Activated naive CD8-positive, alpha-beta T cell treated with anti-CD3 and anti-CD28 coated beads, Interleukin-2, amount 50 U/mL, for 24 hours (primary cell): ENCODE results near the gene ABL1.

Experiments
- ATAC-seq: fragments of 150-1000 bp; cut with Tn5 transposase; one replicate; pipeline ENCODE4 v1.10.0; 2021
- DNase-seq: peaks from one replicate; pipeline ENCODE4 v3.0.0; 2021
- H3K27ac Mint-ChIP-seq: one replicate; pipeline ENCODE4 v1.8.0; 2021; ENCODE audit warnings: mild to moderate bottlenecking, mixed read lengths
- H3K27me3 Mint-ChIP-seq: one replicate; pipeline ENCODE4 v1.8.0; 2021; ENCODE audit warnings: mixed read lengths
- H3K36me3 Mint-ChIP-seq: one replicate; pipeline ENCODE4 v1.8.0; 2021; ENCODE audit warnings: low read depth, mixed read lengths
- H3K4me1 Mint-ChIP-seq: one replicate; pipeline ENCODE4 v1.8.0; 2021; ENCODE audit warnings: mixed read lengths
- H3K4me3 Mint-ChIP-seq: one replicate; pipeline ENCODE4 v1.8.0; 2021; ENCODE audit warnings: mild to moderate bottlenecking, moderate library complexity, mixed read lengths
- H3K9me3 Mint-ChIP-seq: one replicate; pipeline ENCODE4 v1.8.0; 2021; ENCODE audit warnings: mixed read lengths

ABL1 gene

GRCh38 chr9:130923611-130924447 lies 88.8 kb downstream of the ABL1 start:
- H3K27me3 Mint-ChIP-seq: peaks cover 4% of the 10 kb centered on the region
- H3K4me3 Mint-ChIP-seq: no peak overlapping the region
- ATAC-seq: no peak
- H3K36me3 Mint-ChIP-seq: no peaks in the 10 kb centered on the region
- no peak for DNase-seq
- no peaks in the 10 kb centered on the region for H3K4me1 Mint-ChIP-seq
- H3K27ac Mint-ChIP-seq: no peak overlapping the region
- no peaks in the 10 kb centered on the region for H3K9me3 Mint-ChIP-seq

- DNase-seq: no peak
- Mint-ChIP-seq H3K9me3 (no peaks in the 10 kb centered on the region), H3K27ac (no peak overlapping the region), H3K27me3 (peaks cover 4% of the 10 kb centered on the region), H3K36me3 (no peaks in the 10 kb centered on the region), H3K4me3 (no peak overlapping the region), H3K4me1 (no peaks in the 10 kb centered on the region)
- ATAC-seq: no peak
Measured at GRCh38 chr9:130924448-130924788, 89.4 kb downstream of the ABL1 start.

DNA sequence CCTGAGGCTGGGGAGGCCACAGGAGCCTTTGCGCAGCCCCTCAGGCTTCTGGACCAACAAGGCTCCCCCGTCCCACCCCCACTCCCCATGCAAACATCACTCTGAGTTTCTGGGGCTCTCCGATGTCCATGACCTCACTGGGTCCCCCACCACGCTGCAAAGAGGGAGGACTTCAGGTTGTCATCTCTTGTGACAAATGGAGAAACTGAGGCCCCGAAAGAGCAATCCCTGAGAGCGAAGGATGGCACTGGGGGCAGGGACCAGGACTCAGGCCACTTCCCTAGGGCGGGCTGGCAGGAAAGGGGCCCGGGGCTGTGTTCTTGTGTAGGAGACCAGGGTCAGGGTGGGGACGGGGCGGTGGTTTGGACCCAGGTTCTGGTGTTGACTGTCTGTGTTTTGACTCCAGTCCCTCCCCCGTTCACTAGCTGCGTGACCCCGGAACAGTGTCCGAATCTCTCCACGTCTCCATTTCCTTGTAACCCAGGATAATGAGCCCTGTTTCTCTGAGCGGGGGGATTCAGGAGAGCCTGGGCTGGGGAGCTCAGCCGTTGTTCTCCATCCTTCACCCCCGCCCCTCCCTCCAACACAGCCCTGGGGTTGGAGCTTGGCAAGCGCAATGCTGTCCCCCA lies 90.1 kb downstream of the ABL1 start:
- Mint-ChIP-seq H3K27ac (no peak overlapping the region), H3K4me1 (no peaks in the 10 kb centered on the region), H3K9me3 (no peaks in the 10 kb centered on the region), H3K36me3 (no peaks in the 10 kb centered on the region), H3K4me3 (no peak overlapping the region), H3K27me3 (peaks cover 7% of the 10 kb centered on the region)
- no peak for ATAC-seq
- no peak for DNase-seq

- Mint-ChIP-seq H3K4me1 (no peaks in the 10 kb centered on the region), H3K4me3 (no peak overlapping the region), H3K9me3 (no peaks in the 10 kb centered on the region), H3K27ac (no peak overlapping the region), H3K36me3 (no peaks in the 10 kb centered on the region), H3K27me3 (peaks cover 13% of the 10 kb centered on the region)
- no peak for ATAC-seq
- no peak for DNase-seq
Measured at GRCh38 chr9:130927338-130927737, 92.3 kb downstream of the ABL1 start.

DNA sequence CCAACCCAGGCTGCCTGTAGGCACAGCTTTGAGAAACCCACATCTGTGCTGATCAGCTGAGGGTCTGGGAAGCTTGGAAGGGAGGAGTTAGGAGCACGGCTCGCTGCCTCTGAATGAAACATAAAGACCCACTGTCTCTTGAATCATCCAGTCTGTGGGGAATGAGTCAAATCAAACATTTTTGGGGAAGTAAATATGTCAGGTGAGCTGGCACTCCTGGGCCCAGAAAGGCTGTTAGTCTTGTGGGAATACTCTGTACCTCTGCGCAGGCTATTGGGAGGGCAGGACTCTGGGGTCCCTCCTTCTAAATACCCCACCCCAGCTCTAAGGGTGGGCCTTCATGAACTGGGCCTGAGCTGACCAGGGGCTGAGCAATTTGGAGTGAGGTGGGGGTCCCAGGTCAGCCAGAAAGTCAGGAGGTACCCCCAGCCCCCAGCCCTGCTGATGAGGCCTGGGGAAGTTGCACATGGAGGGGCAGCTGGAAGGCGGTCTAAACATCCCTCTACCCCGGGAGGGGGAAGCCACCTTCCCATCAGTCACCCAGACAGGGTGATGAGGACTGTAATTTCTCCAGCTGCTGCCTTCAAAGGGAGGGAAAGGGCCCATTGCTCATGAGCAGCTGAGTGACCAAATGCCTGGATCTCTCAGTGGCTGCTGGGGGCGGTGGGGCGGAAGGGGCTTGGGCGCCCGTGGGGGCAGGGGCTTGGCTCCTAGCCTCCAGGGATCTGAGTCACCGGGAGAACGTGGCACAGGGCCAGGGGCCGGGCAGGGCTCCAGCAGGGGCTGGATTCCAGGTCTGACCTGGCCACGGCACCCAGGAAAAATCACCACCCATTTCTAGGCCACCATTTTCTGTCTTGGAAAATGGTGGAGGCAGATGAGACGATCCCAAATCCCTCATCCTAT lies 93.2 kb downstream of the ABL1 start:
- H3K27ac Mint-ChIP-seq: no peak overlapping the region

DNA sequence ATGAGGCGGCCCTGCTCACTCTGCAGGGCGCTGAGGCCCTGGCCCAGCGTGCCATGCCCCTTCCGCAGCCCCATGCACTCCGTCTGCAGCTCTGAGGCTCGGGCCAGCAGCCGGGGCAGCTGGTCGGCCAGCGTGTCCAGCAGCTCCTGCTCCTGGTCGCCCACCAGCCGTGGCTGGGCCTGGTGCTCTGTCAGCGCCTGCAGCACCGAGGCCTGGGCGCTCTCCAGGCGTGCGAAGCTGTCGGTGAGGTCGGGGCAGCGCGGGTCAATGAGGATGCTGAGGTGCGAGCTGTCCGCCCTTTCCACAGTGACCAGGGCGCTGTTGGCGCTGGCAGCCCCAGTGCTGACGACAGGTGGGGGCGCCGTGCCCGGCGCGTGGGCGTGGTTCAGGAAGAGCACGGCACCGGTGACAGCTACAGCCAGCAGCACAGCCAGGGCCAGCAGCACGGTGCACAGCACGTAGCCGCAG lies 94.6 kb downstream of the ABL1 start:
- no peaks in the 10 kb centered on the region for H3K9me3 Mint-ChIP-seq
- ATAC-seq: no peak
- H3K27me3 Mint-ChIP-seq: peaks cover 24% of the 10 kb centered on the region
- no peak overlapping the region for H3K4me3 Mint-ChIP-seq
- H3K4me1 Mint-ChIP-seq: no peaks in the 10 kb centered on the region
- DNase-seq: no peak
- no peak overlapping the region for H3K27ac Mint-ChIP-seq
- H3K36me3 Mint-ChIP-seq: no peaks in the 10 kb centered on the region

More for the DNA sequence above, 93.2 kb downstream of the ABL1 start:
- Mint-ChIP-seq H3K4me3 (no peak overlapping the region), H3K9me3 (no peaks in the 10 kb centered on the region), H3K36me3 (no peaks in the 10 kb centered on the region), H3K4me1 (no peaks in the 10 kb centered on the region), H3K27me3 (peaks cover 22% of the 10 kb centered on the region)
- no peak for DNase-seq
- ATAC-seq: peak; percentile 8

- H3K4me3 Mint-ChIP-seq: no peak overlapping the region
- no peaks in the 10 kb centered on the region for H3K36me3 Mint-ChIP-seq
Measured at GRCh38 chr9:130930132-130930803, 95.2 kb downstream of the ABL1 start.

GRCh38 chr9:130930804-130931349 lies 95.8 kb downstream of the ABL1 start:
- Mint-ChIP-seq H3K9me3 (no peaks in the 10 kb centered on the region), H3K27ac (no peak overlapping the region), H3K4me3 (no peak overlapping the region), H3K36me3 (no peaks in the 10 kb centered on the region), H3K27me3 (peaks cover 29% of the 10 kb centered on the region), H3K4me1 (no peaks in the 10 kb centered on the region)
- DNase-seq (no peak), ATAC-seq (no peak)

More at GRCh38 chr9:130930132-130930803, 95.2 kb downstream of the ABL1 start:
- Mint-ChIP-seq H3K9me3 (no peaks in the 10 kb centered on the region), H3K27me3 (peaks cover 31% of the 10 kb centered on the region), H3K27ac (no peak overlapping the region), H3K4me1 (no peaks in the 10 kb centered on the region)
- ATAC-seq (no peak), DNase-seq (no peak)

DNA sequence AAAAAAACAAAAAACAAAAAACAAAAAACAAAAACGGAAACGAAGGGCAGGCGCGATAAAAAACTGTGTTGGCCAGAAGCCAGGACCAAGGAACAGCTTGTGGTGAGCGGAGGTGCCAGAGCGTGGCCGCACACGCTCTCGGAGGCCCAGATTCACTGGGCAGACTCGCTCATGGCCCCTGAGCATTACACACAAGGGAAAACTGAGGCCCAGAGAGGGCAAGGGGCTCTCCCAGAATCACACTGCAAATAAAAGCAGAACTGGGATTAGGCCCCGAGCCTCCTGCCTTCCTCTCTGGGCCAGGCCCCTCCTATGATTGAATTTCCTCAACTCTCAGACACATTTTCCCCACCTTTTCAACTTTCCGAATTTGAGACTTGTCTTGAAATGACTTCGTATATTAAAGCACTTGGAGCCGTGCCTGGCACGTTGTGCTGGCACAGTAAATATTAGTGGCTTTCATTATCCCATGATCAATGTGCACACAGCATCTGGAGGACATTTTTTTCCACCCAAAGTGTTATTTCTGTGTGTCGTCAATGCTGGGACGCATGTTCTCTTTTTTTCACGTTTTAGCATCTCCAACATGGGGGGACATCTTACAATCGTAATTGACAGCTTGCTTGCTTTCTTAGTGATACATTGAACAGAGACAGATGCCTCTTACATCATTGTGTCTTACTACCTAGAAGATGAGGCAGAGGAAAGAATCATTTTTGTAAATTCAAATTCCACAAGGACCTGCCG lies 96.6 kb downstream of the ABL1 start:
- ATAC-seq (no peak), DNase-seq (no peak)
- Mint-ChIP-seq H3K9me3 (no peaks in the 10 kb centered on the region), H3K27me3 (peaks cover 32% of the 10 kb centered on the region), H3K27ac (no peak overlapping the region), H3K4me1 (no peaks in the 10 kb centered on the region), H3K4me3 (no peak overlapping the region), H3K36me3 (no peaks in the 10 kb centered on the region)

DNA sequence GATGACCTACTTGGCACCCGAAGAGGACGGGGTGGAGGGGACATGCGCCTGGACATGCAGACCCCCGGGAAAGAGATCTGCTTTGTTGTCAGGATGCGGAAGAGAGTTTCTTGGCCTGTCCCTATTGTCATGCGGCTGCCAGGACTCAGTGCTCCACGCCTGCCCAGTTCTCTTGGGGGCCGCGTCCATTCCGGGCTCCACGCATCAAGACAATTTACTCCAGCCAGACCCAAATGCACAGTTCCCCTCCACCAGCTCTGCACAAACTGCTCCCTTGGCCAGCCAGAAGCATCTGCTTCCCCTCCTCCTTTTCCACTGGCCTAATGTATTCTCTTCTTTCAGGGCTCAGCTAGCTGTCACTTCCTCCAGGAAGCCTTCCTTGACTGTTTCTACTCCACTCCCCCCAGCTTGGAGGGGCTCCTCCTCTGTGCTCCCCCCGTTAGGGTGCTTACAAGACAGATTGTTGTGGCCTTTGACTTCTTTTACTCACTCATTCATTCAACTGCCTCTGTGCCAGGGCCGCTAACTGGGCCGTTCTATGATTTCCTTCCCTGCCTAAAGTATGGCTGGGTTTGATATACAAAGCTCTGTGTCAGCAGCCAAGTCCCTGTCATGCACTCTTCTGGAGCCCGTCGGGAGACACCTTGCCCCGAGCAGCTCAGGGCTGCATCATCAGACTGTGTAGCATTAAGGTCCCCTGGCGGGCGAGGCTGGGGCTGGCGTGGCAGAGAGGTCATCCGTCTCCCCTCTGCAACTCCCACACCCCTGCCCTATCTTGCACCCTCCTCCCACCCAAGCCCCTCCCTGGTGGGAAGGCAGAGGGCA lies 97.4 kb downstream of the ABL1 start:
- no peaks in the 10 kb centered on the region for H3K4me1 Mint-ChIP-seq
- ATAC-seq: no peak
- no peaks in the 10 kb centered on the region for H3K9me3 Mint-ChIP-seq
- DNase-seq: no peak
- no peak overlapping the region for H3K4me3 Mint-ChIP-seq
- peaks cover 39% of the 10 kb centered on the region for H3K27me3 Mint-ChIP-seq
- no peak overlapping the region for H3K27ac Mint-ChIP-seq
- no peaks in the 10 kb centered on the region for H3K36me3 Mint-ChIP-seq

- peaks cover 44% of the 10 kb centered on the region for H3K27me3 Mint-ChIP-seq
- no peak for DNase-seq
- H3K27ac Mint-ChIP-seq: no peak overlapping the region
Measured at GRCh38 chr9:130933114-130934046, 98.3 kb downstream of the ABL1 start.

GRCh38 chr9:130934246-130934645 lies 99.2 kb downstream of the ABL1 start:
- no peak for DNase-seq
- Mint-ChIP-seq H3K9me3 (no peaks in the 10 kb centered on the region), H3K27me3 (peaks cover 47% of the 10 kb centered on the region), H3K27ac (no peak overlapping the region), H3K4me3 (no peak overlapping the region), H3K4me1 (peaks cover 2% of the 10 kb centered on the region), H3K36me3 (no peaks in the 10 kb centered on the region)
- no peak for ATAC-seq

More at GRCh38 chr9:130933114-130934046, 98.3 kb downstream of the ABL1 start:
- H3K4me1 Mint-ChIP-seq: peaks cover 2% of the 10 kb centered on the region
- no peaks in the 10 kb centered on the region for H3K36me3 Mint-ChIP-seq
- ATAC-seq: no peak
- no peak overlapping the region for H3K4me3 Mint-ChIP-seq
- H3K9me3 Mint-ChIP-seq: no peaks in the 10 kb centered on the region
